GM12891 (cell line): Measurements from ENCODE around the gene SELL.

Experiments used
- PAX5 ChIP-seq: IDR thresholded peaks from 2 replicates; pipeline ENCODE4 v1.6.1; 2011; ENCODE audit warnings: low read length, moderate library complexity, mild to moderate bottlenecking; ENCODE audit not compliant: insufficient read depth, severe bottlenecking
- POLR2A ChIP-seq: IDR thresholded peaks from 2 replicates; pipeline ENCODE4 v1.6.1; 2011; ENCODE audit warnings: low read depth, low read length, control low read depth
- POLR2AphosphoS5 ChIP-seq: IDR thresholded peaks from 2 replicates; pipeline ENCODE4 v1.6.1; 2011; ENCODE audit warnings: low read depth, low read length, control low read depth
- SPI1 ChIP-seq: IDR thresholded peaks from 2 replicates; pipeline ENCODE4 v1.6.1; 2011; ENCODE audit warnings: low read depth, low read length, control low read depth
- TAF1 ChIP-seq: IDR thresholded peaks from 2 replicates; pipeline ENCODE4 v1.6.1; 2011; ENCODE audit warnings: low read depth, low read length, control low read depth

- TF ChIP-seq POLR2A (no peak), POLR2AphosphoS5 (no peak), TAF1 (no peak), SPI1 (no peak), PAX5 (no peak)
Observed at GRCh38 chr1:169651035-169651434, 60.4 kb downstream of the SELL start.
